Endodermal cell (in vitro differentiated cells): ENCODE measurements around the gene MARCHF2. TPM values are rescaled to one million over a fixed set of nuclear protein-coding genes. Genes with fewer than 3 reads are reported as not detected.
"Not testable (repeated sequence)": the region's sequence is repeated elsewhere in the genome, so short reads cannot be mapped to it uniquely, and the experiment has no call there.

Experiments
- DNase-seq: peaks from one replicate; pipeline ENCODE4 v3.0.0-alpha.2; 2017
- H3K27ac ChIP-seq: 2 replicates; pipeline ENCODE4 v1.5.1; 2013; ENCODE audit warnings: mild to moderate bottlenecking, low read depth, low read length, moderate library complexity
- H3K27me3 ChIP-seq: 2 replicates; pipeline ENCODE4 v1.6.1; 2013; ENCODE audit warnings: mild to moderate bottlenecking, low read length, moderate library complexity; ENCODE audit not compliant: insufficient read depth, control insufficient read depth, poor library complexity, severe bottlenecking
- H3K36me3 ChIP-seq: 2 replicates; pipeline ENCODE4 v1.7.0; 2013; ENCODE audit warnings: mild to moderate bottlenecking, low read length, moderate library complexity; ENCODE audit not compliant: control insufficient read depth, insufficient read depth
- H3K4me1 ChIP-seq: one replicate; pipeline ENCODE4 v1.7.0; 2013; ENCODE audit warnings: low read length; ENCODE audit not compliant: control insufficient read depth, insufficient read depth
- H3K4me3 ChIP-seq: 2 replicates; pipeline ENCODE4 v1.5.1; 2013; ENCODE audit warnings: mild to moderate bottlenecking, low read length, moderate library complexity
- H3K9ac ChIP-seq: 2 replicates; pipeline ENCODE4 v1.6.1; 2013; ENCODE audit warnings: mild to moderate bottlenecking, low read length, moderate library complexity; ENCODE audit not compliant: poor library complexity, severe bottlenecking; ENCODE audit errors: extremely low read depth
- H3K9me3 ChIP-seq: 2 replicates; pipeline ENCODE4 v1.6.1; 2013; ENCODE audit warnings: mild to moderate bottlenecking, low read length, moderate library complexity; ENCODE audit not compliant: control insufficient read depth
- H3K27ac Mint-ChIP-seq: 2 replicates; pipeline ENCODE4 v1.8.0; 2020; ENCODE audit warnings: mixed read lengths
- H3K27me3 Mint-ChIP-seq: 2 replicates; pipeline ENCODE4 v1.8.0; 2021; ENCODE audit warnings: mild to moderate bottlenecking, mixed read lengths; ENCODE audit not compliant: insufficient read depth
- H3K36me3 Mint-ChIP-seq: 2 replicates; pipeline ENCODE4 v1.8.0; 2020; ENCODE audit warnings: low read depth, mixed read lengths
- H3K4me1 Mint-ChIP-seq: 2 replicates; pipeline ENCODE4 v1.8.0; 2020; ENCODE audit warnings: mixed read lengths
- H3K4me3 Mint-ChIP-seq: 2 replicates; pipeline ENCODE4 v1.8.0; 2020; ENCODE audit warnings: mild to moderate bottlenecking, moderate library complexity, mixed read lengths
- H3K9me3 Mint-ChIP-seq: 2 replicates; pipeline ENCODE4 v1.8.0; 2020; ENCODE audit warnings: mild to moderate bottlenecking, mixed read lengths
- WGBS, 2 experiments: methylation state at CpG; one replicate each; pipeline versions ENCODE4 v1.1.5 to v1.1.7; 2013; ENCODE audit warnings: missing lambda C conversion rate in 2 of 2, mixed read lengths in 1 of 2; ENCODE audit not compliant: insufficient coverage in 1 of 2, insufficient read length in 1 of 2; 5-methylcytosine and 5-hydroxymethylcytosine counted together
- total RNA-seq, 2 donors: library from RNA; stranded (reverse); fragmentation: NEBNext Ultra II Directional in 1 of 2; extraction: Animal tissue kit (Norgen Biotek cat#: 25700) in 1 of 2; gene quantifications; 2 replicates in 1 of 2; 3 replicates in 1 of 2; pipeline ENCODE4 v1.2.1, GENCODE V29; 2021
- TF ChIP-seq, protein P1 (sequence below): fragments of 200-600 bp; sonication (generic); conservative IDR thresholded peaks from 2 replicates; pipeline ENCODE4 v1.5.0; 2021; ENCODE audit warnings: antibody characterized with exemption, mild to moderate bottlenecking

The MARCHF2 gene
- total RNA-seq, 2 donors from 2014 or later: 31.8 to 35.9 TPM

DNA sequence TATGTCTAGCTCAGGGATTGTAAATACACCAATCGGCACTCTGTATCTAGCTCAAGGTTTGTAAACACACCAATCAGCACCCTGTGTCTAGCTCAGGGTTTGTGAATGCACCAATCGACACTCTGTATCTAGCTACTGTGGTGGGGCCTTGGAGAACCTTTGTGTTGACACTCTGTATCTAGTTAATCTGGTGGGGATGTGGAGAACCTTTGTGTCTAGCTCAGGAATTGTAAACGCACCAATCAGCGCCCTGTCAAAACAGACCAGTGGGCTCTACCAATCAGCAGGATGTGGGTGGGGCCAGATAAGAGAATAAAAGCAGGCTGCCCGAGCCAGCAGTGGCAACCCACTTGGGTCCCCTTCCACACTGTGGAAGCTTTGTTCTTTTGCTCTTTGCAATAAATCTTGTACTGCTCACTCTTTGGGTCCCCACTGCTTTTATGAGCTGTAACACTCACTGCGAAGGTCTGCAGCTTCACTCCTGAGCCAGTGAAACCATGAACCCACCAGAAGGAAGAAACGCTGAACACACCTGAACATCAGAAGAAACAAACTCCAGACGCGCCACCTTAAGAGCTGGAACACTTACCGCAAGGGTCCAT lies 36.6 kb upstream of the MARCHF2 start:
- not testable (repeated sequence) for H3K4me3 Mint-ChIP-seq, H3K27ac ChIP-seq, H3K9me3 ChIP-seq, H3K27ac Mint-ChIP-seq, H3K4me1 ChIP-seq, H3K4me3 ChIP-seq, H3K27me3 ChIP-seq, DNase-seq, H3K9ac ChIP-seq, H3K27me3 Mint-ChIP-seq
- Mint-ChIP-seq H3K36me3 (peaks cover 56% of the 10 kb centered on the region), H3K9me3 (peaks cover 29% of the 10 kb centered on the region), H3K4me1 (peaks cover 11% of the 10 kb centered on the region)
- WGBS, 2 experiments: 94 to 97% methylated on average over 6 to 9 of the region's 10 CpGs
- peaks cover 17% of the 10 kb centered on the region for H3K36me3 ChIP-seq

DNA sequence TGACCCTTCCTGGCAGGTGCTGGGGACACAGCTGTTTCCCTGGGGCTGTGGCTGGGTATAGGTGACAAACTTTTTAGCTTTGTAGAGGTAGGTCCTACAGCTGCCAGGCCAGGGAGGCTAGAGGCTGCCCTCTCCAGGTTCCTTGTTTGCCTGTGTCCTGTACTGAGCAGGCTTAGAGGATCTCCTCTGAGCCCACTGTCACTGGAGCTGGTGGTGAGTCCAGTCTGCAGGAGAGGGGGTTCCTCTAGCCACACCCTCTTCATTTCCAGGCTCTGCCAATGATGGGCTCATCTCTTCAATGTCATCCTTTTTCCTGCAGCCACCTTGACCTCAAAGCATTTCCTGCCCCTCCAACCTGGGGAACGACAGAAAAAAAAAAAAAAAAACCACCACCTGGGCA lies 35.5 kb upstream of the MARCHF2 start:
- Mint-ChIP-seq H3K36me3 (peaks cover 55% of the 10 kb centered on the region), H3K27ac (no peak overlapping the region), H3K4me1 (peaks cover 18% of the 10 kb centered on the region), H3K27me3 (no peaks in the 10 kb centered on the region), H3K4me3 (no peak overlapping the region), H3K9me3 (peaks cover 29% of the 10 kb centered on the region)
- Histone ChIP-seq H3K27ac (no peak overlapping the region), H3K9ac (no peak overlapping the region), H3K4me1 (no peaks in the 10 kb centered on the region), H3K27me3 (no peaks in the 10 kb centered on the region), H3K4me3 (no peak overlapping the region), H3K36me3 (peaks cover 17% of the 10 kb centered on the region), H3K9me3 (peaks cover 7% of the 10 kb centered on the region)
- TF ChIP-seq, protein P1, sequence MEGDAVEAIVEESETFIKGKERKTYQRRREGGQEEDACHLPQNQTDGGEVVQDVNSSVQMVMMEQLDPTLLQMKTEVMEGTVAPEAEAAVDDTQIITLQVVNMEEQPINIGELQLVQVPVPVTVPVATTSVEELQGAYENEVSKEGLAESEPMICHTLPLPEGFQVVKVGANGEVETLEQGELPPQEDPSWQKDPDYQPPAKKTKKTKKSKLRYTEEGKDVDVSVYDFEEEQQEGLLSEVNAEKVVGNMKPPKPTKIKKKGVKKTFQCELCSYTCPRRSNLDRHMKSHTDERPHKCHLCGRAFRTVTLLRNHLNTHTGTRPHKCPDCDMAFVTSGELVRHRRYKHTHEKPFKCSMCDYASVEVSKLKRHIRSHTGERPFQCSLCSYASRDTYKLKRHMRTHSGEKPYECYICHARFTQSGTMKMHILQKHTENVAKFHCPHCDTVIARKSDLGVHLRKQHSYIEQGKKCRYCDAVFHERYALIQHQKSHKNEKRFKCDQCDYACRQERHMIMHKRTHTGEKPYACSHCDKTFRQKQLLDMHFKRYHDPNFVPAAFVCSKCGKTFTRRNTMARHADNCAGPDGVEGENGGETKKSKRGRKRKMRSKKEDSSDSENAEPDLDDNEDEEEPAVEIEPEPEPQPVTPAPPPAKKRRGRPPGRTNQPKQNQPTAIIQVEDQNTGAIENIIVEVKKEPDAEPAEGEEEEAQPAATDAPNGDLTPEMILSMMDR: no peak
- 75 to 100% methylated on average over 1 of the region's 1 CpG for WGBS, 2 experiments
- DNase-seq: no peak

DNA sequence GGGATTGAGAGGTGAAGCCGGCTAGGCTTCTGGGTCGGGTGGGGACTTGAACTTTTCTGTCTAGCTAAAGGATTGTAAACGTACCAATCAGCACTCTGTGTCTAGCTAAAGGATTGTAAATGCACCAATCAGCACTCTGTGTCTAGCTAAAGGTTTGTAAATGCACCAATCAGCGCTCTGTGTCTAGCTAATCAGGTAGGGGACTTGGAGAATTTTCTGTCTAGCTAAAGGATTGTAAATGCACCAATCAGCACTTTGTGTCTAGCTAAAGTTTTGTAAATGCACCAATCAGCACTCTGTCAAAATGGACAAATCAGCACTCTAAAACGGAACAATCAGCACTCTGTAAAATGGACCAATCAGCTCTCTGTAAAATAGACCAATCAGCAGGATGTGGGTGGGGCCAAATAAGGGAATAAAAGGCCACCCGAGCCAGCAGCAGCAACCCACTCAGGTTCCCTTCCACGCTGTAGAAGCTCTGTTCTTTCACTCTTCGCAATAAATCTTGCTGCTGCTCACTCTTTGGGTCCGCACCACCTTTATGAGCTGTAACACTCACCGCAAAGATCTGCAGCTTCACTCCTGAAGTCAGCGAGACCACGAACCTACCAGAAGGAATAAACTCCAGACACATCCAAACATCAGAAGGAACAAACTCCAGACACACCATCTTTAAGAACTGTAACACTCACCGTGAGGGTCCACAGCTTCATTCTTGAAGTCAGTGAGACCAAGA lies 33.8 kb upstream of the MARCHF2 start:
- peaks cover 29% of the 10 kb centered on the region for H3K9me3 Mint-ChIP-seq
- DNase-seq, H3K4me1 ChIP-seq, H3K4me3 Mint-ChIP-seq, H3K27ac ChIP-seq, H3K4me3 ChIP-seq, H3K27me3 Mint-ChIP-seq, H3K27me3 ChIP-seq, H3K27ac Mint-ChIP-seq, H3K9ac ChIP-seq, H3K36me3 ChIP-seq, H3K9me3 ChIP-seq: not testable (repeated sequence)
- 93 to 96% methylated on average over 9 to 13 of the region's 13 CpGs for WGBS, 2 experiments
- peaks cover 28% of the 10 kb centered on the region for H3K4me1 Mint-ChIP-seq
- peaks cover 44% of the 10 kb centered on the region for H3K36me3 Mint-ChIP-seq

DNA sequence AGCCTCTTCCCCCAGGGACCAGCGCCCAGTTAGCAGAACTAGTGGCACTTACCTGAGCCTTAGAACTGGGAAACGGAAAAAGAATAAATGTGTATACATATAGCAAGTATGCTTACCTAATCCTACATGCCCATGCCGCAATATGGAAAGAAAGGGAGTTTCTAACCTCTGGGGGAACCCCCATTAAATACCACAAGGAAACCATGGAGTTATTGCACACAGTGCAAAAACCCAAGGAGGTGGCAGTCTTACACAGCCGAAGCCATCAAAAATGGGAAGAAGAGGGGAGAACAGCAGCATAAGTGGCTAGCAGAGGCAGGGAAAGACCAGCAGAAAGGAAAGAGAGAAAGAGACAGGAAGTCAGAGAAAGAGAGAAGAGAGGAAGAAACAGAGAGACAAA lies 28.5 kb upstream of the MARCHF2 start:
- not testable (repeated sequence) for H3K27me3 ChIP-seq, H3K27ac ChIP-seq, DNase-seq, H3K27me3 Mint-ChIP-seq, H3K36me3 ChIP-seq, H3K4me1 ChIP-seq, H3K9ac ChIP-seq
- Mint-ChIP-seq H3K4me3 (peak overlapping the region; percentile 23), H3K9me3 (peaks cover 19% of the 10 kb centered on the region), H3K4me1 (peaks cover 47% of the 10 kb centered on the region), H3K36me3 (peaks cover 27% of the 10 kb centered on the region), H3K27ac (peak overlapping the region; percentile 71)
- H3K4me3 ChIP-seq: peak overlapping the region; percentile 49
- WGBS, 2 experiments: 87 to 100% methylated on average over 1 to 2 of the region's 4 CpGs
- H3K9me3 ChIP-seq: peaks cover 20% of the 10 kb centered on the region

DNA sequence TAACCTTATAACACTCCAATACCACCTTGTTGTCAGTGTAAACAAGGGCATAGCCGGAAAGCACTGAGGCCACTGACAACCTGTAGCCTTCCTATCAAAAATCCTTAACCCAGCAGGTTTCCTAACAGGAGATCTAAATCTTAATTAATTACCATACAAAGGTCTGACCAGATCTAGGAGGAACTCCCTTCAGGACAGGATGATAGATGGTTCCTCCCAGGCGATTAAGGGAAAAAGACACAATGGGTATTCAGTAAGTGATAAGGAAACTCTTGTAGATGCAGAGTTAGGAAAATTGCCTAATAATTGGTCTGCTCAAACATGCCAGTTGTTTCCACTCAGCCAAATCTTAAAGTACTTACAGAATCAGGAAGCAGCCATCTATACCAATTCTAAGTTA lies 28.0 kb upstream of the MARCHF2 start:
- not testable (repeated sequence) for DNase-seq, H3K36me3 ChIP-seq, H3K27me3 ChIP-seq, H3K27ac ChIP-seq, H3K27me3 Mint-ChIP-seq, H3K4me3 ChIP-seq, H3K4me1 ChIP-seq, H3K9ac ChIP-seq
- 22 to 80% methylated on average over 1 of the region's 2 CpGs for WGBS, 2 experiments
- Mint-ChIP-seq H3K36me3 (peaks cover 22% of the 10 kb centered on the region), H3K27ac (peak overlapping the region; percentile 71), H3K4me3 (peak overlapping the region; percentile 23), H3K9me3 (peaks cover 15% of the 10 kb centered on the region), H3K4me1 (peaks cover 46% of the 10 kb centered on the region)
- H3K9me3 ChIP-seq: peaks cover 20% of the 10 kb centered on the region

DNA sequence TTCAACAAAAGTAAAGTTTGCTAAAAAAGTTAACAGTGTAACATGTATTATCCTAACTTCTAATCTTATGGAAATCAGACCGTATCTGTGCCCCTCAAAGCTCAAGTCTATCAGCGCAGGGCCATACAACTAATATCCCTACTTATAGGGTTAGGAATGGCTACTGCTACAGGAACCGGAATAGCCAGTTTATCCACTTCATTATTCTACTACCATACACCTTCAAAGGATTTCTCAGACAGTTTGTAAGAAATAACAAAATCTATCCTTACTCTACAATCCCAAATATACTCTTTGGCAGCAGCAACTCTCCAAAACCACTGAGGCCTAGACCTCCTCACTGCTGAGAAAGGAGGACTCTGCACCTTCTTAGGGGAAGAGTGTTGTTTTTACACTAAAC lies 27.5 kb upstream of the MARCHF2 start:
- H3K4me1 Mint-ChIP-seq: peaks cover 42% of the 10 kb centered on the region
- H3K27ac Mint-ChIP-seq: peak overlapping the region; percentile 71
- not testable (repeated sequence) for H3K4me3 Mint-ChIP-seq

More for the DNA sequence above, 27.5 kb upstream of the MARCHF2 start:
- H3K4me1 ChIP-seq, H3K27me3 ChIP-seq, H3K36me3 ChIP-seq, H3K27ac ChIP-seq, H3K4me3 ChIP-seq, H3K27me3 Mint-ChIP-seq, DNase-seq, H3K9ac ChIP-seq: not testable (repeated sequence)
- Mint-ChIP-seq H3K36me3 (peaks cover 20% of the 10 kb centered on the region), H3K9me3 (peaks cover 14% of the 10 kb centered on the region)
- WGBS, 2 experiments: 90 to 91% methylated on average over 3 of the region's 3 CpGs
- peaks cover 20% of the 10 kb centered on the region for H3K9me3 ChIP-seq
